ENCODE results near the gene RPS26.
"Not testable (repeated sequence)": the region's sequence is repeated elsewhere in the genome, so short reads cannot be mapped to it uniquely, and the experiment has no call there.

RPS26 gene

DNA sequence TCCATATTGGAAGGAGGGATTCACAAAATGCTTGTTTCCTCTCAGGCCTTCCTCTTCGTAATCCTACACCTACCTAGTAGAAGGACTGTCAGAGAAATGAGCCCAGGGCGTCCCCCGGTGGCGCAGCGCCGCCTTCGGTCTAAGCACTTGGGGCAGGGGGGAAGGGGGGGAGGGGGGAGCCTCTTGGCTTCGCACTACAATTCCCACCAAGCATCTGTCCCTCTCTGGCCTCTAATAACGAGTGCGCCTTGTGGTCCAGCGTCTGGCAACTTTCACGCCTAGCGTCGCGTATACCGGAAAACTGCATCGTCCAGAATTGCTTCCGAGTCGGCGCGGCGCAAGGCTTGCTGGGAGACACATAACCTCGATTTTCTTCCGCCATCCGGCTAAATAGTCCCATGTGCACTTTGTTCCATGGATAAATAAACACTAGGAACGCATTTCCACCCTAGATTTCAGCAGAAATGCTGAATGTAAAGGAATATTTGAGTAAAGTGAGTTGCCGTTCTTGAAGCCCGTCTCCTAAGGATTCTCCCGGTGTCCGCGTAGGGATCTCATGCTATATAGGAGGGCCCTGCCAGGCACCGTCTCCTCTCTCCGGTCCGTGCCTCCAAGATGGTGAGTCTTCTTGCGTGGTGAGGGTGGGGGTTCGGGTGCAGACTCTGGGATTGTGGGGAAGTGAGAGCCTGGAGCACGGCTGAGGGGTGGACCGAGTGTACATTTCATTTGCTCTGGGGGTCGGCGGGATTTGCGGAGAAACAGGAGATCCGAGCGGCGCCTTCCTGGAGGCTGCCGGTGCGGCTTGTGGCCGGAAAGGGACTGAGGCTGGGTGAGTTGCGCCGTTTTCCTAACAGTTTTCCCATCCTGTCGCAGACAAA lies at the start of gene RPS26:
Gene RPS26, plus strand, starts transcription at position 367 of the 878 bp plus-strand sequence. Its CDS starts 249 bp downstream, at position 616.
- DNase-seq: peak; percentile 85

DNA sequence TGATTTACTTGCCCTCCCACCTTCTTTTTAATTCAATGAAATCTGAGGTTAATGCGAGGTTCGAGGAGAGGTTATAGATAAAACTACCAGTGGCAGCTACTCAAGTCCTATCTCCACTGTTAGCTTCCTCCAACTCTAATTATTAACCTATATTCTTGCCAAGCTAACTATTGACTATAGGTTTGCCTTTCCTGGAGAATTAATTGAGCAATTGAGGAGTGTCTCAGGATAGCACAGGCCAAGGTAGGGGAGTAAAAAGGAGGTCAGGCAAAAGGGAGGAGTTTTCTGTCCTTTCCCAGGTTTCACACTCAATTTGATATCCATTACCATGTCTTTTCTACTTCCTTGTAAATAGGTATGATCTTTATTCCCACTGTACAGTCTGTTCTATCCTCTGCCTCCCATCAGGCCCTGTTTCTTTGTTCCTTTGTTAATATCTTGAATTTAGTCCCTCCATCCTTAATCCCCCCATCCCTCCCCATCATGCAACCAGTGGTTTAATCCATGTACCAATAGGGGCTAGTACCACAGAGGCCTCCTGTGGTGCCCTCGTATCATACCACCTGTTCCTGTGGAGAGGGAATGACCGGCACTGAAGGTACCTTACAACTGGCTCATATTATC lies 48.4 kb upstream of the RPS26 start:
- no peak for DNase-seq

DNA sequence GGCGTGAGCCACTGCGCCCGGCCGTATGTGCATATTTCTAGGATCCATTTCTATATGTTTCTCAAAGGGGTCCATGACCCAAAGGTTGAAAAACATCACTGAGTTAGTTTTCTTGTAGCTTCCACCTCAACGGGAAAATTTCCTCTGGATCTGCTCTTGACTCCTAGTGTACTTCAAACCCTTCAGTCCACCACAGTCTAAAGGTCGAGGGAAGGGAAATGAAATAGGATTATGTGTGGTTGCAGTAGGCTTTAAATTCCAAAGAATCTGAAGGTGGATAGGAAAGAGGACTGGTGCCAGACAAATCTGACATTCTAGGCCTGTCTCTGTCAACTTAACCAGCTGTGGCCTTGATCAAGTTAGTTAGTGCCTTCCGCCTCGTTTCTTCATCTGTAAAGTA lies 46.4 kb upstream of the RPS26 start:
- DNase-seq: no peak

DNA sequence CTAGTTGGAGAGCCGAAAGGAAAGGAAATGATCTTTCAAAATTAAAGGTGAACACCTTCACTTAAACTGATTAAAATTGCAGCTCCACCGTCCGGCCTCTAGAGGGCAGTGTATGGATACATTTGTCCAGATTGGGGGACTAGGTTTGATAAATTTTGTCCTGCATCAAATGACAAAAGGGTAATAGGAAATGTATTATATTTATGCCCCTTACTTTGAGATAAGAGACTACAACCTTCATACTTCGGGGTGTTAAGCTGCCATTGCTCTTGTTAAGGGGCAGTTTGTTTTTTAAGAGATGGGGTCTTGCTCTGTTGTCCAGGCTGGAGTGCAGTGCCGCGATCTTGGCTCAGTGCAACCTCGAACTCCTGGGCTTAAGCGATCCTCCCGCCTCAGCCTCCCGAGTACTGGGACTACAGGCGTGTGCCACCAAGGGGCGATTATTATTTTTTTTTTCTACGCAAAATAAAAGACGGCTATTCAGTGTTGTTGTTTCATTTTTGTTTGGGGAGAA lies 45.5 kb upstream of the RPS26 start:
- peak; percentile 56 for DNase-seq

DNA sequence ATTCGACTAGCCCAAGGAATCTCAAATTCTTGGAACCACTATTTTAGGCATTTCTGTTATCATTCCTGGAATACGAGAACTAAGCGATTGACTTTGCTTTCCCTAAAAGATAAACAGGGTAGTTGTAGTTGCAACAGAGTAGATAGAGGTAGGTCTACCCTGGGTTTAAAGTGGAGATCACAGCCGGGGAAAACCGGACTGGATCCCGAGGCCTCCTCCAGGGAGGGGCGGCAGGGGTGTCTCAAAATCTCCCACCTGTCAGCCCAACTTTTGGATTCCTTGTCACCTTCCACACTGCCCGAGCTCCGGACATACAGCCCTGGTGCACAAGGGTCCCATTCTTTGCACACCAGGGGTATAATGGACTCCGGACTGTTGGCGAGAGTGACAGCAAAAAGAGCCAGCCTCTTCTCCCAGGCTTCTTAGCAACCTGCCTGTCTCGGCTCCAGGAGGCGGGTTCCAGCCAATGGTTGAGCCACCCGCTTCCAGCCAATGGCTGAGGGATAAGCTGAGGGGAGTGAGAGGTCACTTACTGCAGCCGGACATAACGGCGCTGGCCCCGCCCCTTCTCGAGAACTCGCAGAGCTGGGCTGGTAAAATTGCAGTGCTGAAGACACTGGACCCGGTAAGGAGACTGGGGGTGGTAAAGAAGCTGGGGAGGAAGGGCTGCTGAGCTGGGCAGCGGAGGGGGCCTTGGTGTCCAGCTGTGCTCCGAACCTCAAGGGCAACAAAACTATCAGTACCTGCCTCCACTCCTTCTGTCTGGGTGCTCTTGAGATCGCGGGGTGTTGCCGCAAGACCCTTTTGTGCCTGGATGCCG lies 44.8 kb upstream of the RPS26 start, which contains the start of gene SUOX:
Gene SUOX, plus strand, starts transcription at position 562 of the 820 bp plus-strand sequence. CDS start 4,946 bp downstream, outside the sequence.
- DNase-seq: no peak

DNA sequence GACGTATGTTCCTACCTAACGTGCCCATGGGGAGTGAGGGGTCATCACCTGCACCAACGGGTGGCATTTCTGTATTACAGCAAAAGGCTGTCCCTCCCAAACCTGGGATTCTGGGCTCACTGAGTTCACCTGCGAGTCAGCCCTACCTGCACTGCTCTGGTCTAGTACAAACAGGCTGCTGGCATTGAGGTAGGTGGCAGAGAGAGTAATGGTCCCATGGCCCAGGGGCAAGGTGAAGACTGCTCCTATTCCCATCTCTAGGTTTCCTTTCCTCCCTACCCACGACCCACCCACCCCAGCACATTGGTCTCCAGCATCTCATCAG lies 44.2 kb upstream of the RPS26 start:
- no peak for DNase-seq

DNA sequence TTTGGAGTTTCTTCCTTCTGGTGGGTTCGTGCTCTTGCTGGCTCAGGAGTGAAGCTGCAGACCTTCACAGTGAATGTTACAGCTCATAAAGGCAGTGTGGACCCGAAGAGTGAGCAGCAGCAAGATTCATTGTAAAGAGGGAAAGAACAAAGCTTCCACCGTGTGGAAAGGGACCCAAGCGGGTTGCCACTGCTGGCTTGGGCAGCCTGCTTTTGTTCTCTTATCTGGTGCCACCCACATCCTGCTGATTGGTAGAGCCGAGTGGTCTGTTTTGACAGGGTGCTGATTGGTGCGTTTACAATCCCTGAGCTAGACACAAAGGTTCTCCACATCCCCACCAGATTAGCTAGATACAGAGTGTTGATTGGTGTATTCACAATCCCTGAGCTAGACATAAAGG lies 42.2 kb upstream of the RPS26 start:
- DNase-seq: not testable (repeated sequence)

DNA sequence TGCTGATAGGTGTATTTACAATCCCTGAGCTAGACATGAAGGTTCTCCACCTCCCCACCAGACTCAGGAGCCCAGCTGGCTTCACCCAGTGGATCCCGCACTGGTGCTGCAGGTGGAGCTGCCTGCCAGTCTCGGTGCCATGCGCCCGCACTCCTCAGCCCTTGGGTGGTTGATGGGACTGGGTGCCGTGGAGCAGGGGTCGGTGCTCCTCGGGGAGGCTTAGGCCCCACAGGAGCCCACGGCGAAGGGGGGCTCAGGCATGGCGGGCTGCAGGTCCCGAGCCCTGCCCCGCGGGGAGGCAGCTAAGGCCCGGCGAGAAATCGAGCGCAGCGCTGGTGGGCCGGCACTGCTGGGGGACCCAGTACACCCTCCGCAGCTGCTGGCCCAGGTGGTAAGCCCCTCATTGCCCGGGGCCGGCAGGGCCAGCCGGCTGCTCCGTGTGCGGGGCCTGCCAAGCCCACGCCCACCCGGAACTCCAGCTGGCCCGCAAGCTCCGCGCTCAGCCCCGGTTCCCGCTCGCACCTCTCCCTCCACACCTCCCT lies 41.6 kb upstream of the RPS26 start:
- not testable (repeated sequence) for DNase-seq

DNA sequence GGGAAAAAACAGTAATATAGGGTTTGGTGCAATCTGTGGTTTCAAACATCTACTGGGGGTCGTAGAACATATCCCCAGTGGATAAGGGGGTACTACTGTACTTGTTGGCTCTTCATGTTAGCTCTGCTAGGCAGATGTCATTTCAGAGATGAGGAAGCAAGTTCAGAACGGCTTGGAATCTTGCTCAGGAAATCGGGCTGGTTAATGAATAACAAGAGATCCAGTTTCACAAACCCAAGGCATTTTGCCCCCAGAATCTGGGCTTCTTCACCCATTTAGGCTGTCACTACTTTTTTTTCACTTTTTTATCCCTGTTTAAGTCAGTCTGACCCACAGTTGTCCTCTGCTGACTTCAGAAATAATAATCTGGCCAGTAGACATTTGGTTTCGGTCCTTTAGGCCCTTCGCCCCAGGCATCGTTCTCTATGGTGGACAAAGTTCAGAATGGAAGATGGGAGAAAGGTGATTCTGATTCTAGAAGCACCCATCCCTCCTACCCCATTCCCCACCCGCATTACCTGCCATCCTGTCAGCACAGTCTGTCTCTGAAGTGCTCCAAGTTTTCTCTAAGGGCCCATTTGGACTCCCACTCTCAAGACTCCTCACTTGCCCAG lies 40.1 kb upstream of the RPS26 start:
- no peak for DNase-seq

DNA sequence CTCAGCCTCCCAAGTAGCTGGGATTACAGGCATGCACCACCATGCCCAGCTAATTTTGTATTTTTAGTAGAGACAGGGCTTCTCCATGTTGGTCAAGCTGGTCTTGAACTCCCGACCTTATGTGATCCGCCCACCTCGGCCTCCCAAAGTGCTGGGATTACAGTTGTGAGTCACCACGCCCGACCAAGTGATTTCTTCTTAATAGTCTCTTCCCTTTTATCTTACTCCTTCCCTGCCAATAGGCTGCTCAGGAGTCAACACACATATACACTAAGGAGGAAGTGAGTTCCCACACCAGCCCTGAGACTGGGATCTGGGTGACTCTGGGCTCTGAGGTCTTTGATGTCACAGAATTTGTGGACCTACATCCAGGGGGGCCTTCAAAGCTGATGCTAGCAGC lies 38.3 kb upstream of the RPS26 start:
- not testable (repeated sequence) for DNase-seq

DNA sequence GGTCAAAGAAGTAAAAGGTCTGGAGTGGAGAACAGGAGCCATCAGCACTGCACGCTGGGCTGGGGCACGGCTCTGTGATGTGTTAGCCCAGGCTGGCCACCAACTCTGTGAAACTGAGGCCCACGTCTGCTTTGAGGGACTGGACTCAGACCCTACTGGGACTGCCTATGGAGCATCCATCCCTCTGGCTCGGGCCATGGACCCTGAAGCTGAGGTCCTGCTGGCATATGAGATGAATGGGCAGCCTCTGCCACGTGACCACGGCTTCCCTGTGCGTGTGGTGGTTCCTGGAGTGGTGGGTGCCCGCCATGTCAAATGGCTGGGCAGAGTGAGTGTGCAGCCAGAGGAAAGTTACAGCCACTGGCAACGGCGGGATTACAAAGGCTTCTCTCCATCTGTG lies 37.5 kb upstream of the RPS26 start:
- no peak for DNase-seq

DNA sequence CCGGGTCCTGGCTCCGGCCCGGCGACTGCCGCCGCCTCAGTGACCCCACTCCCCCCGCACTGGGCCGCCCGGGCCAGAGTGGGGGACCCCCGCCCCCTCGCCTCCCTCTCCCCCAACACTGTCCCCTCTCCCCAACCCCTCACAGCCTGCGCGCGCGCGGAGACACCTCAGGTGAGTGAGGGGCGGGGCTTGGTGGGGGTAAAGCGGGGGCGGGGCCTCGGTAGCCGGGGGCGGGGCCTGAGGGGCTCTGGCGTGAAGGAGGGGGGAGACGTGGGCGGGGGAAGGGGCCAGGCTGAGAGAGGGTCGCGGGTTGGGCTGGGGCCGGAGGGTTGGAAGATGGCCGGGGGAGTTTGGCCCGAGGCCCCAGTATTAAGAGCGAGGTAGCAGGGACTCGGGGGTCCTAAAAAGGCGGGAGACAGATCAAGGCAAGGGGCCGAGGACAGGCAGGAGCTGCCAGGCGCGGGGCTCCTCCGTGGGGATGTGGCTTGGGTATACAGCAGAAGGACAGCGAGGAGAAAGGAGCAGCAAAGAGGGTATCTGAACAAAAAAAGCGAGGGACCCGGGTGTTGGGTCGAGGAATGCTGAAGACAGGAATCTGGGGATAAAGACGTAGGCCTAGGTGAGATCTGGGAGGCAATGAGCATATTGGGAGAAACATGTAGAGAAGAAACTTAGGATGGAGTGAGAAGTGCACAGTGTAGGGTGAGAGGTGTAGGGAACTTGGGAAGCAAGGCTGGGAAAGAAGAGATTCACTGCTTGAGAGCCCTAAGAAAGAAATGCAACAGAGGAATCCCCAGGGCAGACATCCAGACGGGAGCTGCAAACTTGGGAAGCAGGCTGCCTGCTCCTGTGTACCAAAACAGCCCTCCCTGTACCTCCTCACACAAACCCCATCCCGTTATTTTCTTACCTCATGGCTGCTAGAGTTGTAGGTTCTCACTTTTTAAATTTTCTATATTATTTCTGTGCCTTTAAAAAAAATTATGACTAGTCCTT lies 33.9 kb upstream of the RPS26 start:
- DNase-seq: peak; percentile 74

DNA sequence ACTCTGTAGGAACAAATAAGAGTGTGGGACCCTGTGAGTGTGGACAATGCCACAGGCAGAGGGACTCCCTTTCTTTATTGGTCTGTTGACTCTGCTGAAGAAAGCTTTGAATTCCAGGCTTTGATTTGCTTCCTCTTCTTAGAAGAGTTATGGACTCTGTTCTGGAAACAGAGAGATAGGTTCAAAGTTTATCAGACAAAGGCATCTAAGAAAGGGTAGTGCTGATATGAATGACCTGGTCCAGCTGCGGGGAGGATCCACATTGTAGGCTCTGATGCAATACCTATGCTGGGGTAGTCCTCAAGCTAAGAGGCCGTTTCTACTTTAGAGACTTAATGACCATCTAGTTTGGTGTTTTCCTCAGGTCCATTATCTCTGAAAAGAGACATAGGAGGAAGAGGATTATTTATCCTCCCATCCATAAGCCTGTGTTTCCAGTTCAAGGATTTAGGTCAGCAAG lies 31.6 kb upstream of the RPS26 start:
- DNase-seq: no peak

DNA sequence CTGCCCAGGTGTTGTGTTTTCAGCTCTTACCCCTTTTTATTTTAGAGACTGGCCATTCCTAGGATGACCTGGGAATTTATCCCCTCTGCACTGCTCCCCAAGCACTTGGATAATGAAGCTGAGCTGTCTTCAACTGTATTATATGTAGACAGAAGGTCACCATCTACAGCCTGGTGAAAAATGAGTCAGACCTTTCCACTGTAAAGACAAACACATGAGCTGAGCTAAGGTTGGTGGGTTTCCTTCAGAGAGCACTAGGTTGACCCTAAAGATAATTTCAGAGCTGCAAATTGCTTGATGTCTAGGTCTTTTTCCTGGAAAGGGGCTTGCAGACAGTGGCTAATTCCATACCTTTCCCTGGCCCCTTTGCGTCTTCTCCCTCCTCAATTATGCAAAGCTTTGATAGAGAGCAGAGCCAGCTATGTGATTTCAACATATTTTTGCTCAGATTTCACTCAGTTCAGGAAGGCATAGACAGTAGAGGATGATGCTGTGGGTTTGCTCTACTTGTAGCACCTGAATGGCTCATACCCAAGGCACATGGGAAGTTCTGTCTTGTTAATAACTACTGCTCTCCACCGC lies 30.1 kb upstream of the RPS26 start:
- no peak for DNase-seq

DNA sequence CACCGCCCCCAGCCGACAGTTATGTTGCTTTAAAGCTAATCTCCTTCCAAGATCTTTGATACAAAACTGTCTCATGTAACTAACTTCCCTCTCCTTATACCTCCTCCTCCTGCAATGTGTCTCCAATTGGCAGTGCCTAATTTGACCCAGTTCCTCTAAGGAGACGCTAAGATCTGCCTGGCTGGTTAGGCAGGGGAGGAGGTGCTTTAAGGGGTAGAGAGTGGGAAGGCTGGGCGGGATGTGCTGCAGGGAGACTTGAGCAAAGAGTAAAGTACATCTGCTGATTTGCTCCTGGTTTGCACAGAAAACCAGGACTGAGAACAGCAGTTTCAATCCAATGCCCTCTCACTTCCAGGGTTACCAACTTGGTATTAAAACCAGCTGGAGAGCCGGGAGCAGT lies 28.2 kb upstream of the RPS26 start:
- no peak for DNase-seq

DNA sequence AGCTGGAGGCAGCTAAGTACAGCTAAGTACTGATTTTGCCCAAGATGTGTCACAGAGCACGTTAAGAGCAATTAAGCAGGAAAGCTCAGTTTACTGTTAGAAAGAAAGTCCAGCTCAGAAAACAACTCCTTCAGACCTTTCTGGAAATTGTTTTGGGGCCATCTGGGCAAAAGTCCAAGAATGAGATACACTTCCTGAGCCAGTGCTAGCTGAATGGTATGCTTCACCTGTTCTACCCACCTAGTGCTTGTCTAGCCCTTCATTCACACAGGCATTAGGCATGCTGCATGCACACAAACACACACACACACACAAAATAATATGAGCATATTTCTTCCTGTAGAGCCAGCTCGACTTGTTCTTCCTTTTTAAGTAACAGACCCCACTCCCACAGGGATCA lies 27.5 kb upstream of the RPS26 start:
- no peak for DNase-seq

DNA sequence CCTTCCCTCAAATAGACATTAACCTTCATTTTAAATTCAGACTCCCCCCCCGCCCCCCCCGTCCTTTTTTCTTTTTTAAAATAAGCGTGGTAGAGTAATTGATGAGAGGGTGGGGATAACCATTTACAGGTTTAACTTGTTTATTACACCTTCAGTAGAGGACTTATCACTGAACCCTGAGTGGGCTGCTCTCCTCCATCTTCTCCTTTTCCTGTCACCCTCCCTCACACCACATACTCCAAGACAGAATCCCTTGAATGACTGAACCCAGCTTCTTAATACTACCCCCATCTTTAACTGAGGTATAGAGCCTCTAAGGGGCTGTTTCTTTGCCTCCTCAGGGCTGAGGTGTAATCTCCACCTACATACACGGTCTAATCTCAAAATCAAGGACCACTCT lies 24.5 kb upstream of the RPS26 start:
- DNase-seq: no peak

DNA sequence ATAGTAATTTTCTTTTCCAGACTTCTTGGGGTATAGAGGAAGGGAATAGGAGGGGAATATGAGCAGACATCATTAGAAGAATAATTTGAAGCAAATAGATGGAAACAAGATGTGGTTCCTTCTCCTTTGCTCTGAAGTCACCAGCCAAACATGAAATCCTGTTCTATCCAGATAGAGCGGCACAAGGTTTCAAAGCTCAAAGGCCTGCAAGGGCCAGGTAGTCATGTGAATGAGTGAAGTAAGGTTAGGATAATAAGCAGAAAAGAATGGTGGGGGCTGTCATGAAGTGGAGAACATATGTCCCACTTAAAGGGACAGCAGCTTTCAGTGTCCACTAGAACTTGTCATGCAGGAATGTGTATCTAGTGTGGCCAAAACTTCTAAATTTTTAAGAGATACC lies 23.4 kb upstream of the RPS26 start:
- no peak for DNase-seq

DNA sequence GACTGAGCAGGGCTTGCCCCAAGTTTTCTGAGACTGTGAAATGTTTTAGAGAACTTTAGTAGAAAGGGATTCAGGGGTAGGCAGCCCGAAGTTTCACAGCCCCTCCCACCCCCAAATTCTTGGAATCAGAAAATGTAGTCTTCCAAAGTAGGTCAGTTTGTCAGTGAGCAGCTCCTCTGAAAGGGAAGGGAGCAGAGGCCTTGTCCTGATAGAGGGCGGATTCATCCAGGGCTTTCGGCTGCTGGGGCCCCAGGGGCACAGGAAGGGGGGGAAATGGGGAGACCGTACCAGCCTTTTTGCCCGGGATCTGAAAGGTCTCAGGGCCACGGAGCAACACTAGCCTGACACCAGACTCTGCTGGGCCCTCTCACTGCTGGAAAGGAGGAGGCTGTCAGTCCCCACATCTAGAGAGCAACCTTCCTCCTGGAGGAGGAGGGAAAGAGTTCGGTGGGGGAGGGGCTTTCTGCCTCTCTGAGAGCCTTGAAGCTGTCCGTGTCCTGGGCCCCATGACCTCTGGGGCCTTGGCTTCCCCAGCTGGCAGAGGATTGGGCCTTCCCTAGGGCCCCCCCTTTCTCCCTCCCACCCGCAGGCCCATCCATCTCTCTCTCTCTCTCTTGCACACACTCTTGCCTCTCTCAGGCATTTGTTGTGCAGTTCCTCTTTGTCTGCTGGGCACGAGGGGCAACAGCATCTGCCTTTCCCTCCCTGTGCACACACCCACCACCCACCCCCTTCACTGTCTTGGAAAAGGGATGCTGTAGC lies 21.1 kb upstream of the RPS26 start, which contains the start of gene IKZF4:
Gene IKZF4, plus strand, starts transcription at position 621 of the 762 bp plus-strand sequence. CDS start 451 bp downstream, outside the sequence.
- DNase-seq: no peak
